Liver (tissue), 3 donors: ENCODE data around the gene EEFSEC.

ENCODE experiments used
- FOXA1 ChIP-seq: IDR thresholded peaks from 2 replicates; pipeline ENCODE4 v1.6.1; 2016; ENCODE audit warnings: antibody characterized with exemption
- GABPA ChIP-seq, 2 donors: IDR thresholded peaks in 1 of 2; conservative IDR thresholded peaks in 1 of 2; 2 replicates each; pipeline ENCODE4 v1.6.1; 2016; ENCODE audit warnings: antibody characterized with exemption in 2 of 2, mild to moderate bottlenecking in 1 of 2, moderate library complexity in 1 of 2
- HNF4G ChIP-seq: IDR thresholded peaks from 2 replicates; pipeline ENCODE4 v1.6.1; 2016; ENCODE audit warnings: antibody characterized with exemption
- JUND ChIP-seq, 2 donors: IDR thresholded peaks; 2 replicates each; pipeline ENCODE4 v1.6.1; 2016; ENCODE audit warnings: antibody characterized with exemption in 2 of 2
- MAX ChIP-seq: IDR thresholded peaks from 2 replicates; pipeline ENCODE4 v1.6.1; 2016; ENCODE audit warnings: antibody characterized with exemption
- RAD21 ChIP-seq, 2 donors: IDR thresholded peaks; 2 replicates each; pipeline ENCODE4 v1.6.1; 2016; ENCODE audit warnings: antibody characterized with exemption in 2 of 2, mild to moderate bottlenecking in 2 of 2
- REST ChIP-seq: IDR thresholded peaks from 2 replicates; pipeline ENCODE4 v1.6.1; 2016; ENCODE audit warnings: antibody characterized with exemption, mild to moderate bottlenecking
- RXRA ChIP-seq, 2 donors: IDR thresholded peaks; 2 replicates each; pipeline ENCODE4 v1.6.1; 2017 to 2018; ENCODE audit warnings: antibody characterized with exemption in 2 of 2, mild to moderate bottlenecking in 1 of 2
- SP1 ChIP-seq: IDR thresholded peaks from 2 replicates; pipeline ENCODE4 v1.6.1; 2018; ENCODE audit warnings: antibody characterized with exemption, mild to moderate bottlenecking
- TAF1 ChIP-seq: conservative IDR thresholded peaks from 2 replicates; pipeline ENCODE4 v1.6.1; 2016; ENCODE audit warnings: antibody characterized with exemption, mild to moderate bottlenecking
- ZBTB33 ChIP-seq: IDR thresholded peaks from 2 replicates; pipeline ENCODE4 v1.6.1; 2016; ENCODE audit warnings: antibody characterized with exemption
- TF ChIP-seq, protein P1 (sequence below): fragments of 150-350 bp; IDR thresholded peaks from 2 replicates; pipeline ENCODE4 v1.5.1; 2017; ENCODE audit warnings: improper control_type of control experiment, low read depth, low read length; ENCODE audit not compliant: missing input control
- TF ChIP-seq, protein P2 (sequence below): IDR thresholded peaks from 2 replicates; pipeline ENCODE4 v1.6.1; 2016; ENCODE audit warnings: antibody characterized with exemption
- donor health status: healthy.
- donor health status: healthy.

- TF ChIP-seq, protein P1, sequence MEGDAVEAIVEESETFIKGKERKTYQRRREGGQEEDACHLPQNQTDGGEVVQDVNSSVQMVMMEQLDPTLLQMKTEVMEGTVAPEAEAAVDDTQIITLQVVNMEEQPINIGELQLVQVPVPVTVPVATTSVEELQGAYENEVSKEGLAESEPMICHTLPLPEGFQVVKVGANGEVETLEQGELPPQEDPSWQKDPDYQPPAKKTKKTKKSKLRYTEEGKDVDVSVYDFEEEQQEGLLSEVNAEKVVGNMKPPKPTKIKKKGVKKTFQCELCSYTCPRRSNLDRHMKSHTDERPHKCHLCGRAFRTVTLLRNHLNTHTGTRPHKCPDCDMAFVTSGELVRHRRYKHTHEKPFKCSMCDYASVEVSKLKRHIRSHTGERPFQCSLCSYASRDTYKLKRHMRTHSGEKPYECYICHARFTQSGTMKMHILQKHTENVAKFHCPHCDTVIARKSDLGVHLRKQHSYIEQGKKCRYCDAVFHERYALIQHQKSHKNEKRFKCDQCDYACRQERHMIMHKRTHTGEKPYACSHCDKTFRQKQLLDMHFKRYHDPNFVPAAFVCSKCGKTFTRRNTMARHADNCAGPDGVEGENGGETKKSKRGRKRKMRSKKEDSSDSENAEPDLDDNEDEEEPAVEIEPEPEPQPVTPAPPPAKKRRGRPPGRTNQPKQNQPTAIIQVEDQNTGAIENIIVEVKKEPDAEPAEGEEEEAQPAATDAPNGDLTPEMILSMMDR: no peak
- TF ChIP-seq RXRA (IDR thresholded peaks at IDR 0.05): no peak
- no peak for TF ChIP-seq JUND (IDR thresholded peaks at IDR 0.05)
- TF ChIP-seq MAX: no peak
- no peak for TF ChIP-seq SP1
- TF ChIP-seq RAD21 (IDR thresholded peaks at IDR 0.05): no peak
- no peak for TF ChIP-seq REST
- TF ChIP-seq TAF1: no peak
- TF ChIP-seq GABPA (IDR thresholded peaks at IDR 0.05 in 1 of 2, conservative IDR thresholded peaks at IDR 0.05 in 1 of 2): no peak
- TF ChIP-seq FOXA1: no peak
- TF ChIP-seq HNF4G: no peak
- TF ChIP-seq, protein P2, sequence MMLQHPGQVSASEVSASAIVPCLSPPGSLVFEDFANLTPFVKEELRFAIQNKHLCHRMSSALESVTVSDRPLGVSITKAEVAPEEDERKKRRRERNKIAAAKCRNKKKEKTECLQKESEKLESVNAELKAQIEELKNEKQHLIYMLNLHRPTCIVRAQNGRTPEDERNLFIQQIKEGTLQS: no peak
- TF ChIP-seq ZBTB33: no peak
These were observed 27.6 kb downstream of the EEFSEC start for GRCh38 chr3:128180913-128181312.
